ENCODE data around the gene TNFRSF1A.

The TNFRSF1A gene

GRCh38 chr12:6356374-6356820 is 14.5 kb upstream of the TNFRSF1A start:
- no CpG with 5 or more reads among the region's 5 CpGs for WGBS, 2 donors (ENCODE audit: extremely low coverage in 2 of 2, insufficient read length in 2 of 2, insufficient replicate concordance in 1 of 2)
- Histone ChIP-seq H2BK15ac (ENCODE audit: low read length) (no peak overlapping the region), H3K27ac (replicated peaks; ENCODE audit: low read length) (no peak overlapping the region), H3K9ac (ENCODE audit: low read depth, low read length, poor library complexity) (no peak overlapping the region), H3K18ac (ENCODE audit: low read length) (no peak overlapping the region), H3K36me3 (replicated peaks in 1 of 2; ENCODE audit: control insufficient read depth in 2 of 2, insufficient read depth in 2 of 2, low read length in 2 of 2) (no peaks in the 10 kb centered on the region), H2BK5ac (ENCODE audit: low read length) (no peak overlapping the region), H2BK12ac (ENCODE audit: low read length) (no peak overlapping the region), H3K14ac (ENCODE audit: low read length) (no peak overlapping the region), H3K79me1 (ENCODE audit: low read depth, low read length) (no peaks in the 10 kb centered on the region), H3K9me3 (replicated peaks in 1 of 2; ENCODE audit: control insufficient read depth in 2 of 2, insufficient read depth in 1 of 2, low read depth in 1 of 2, low read length in 2 of 2) (peaks cover 0 to 3% of the 10 kb centered on the region in 2 donors), H2AK5ac (ENCODE audit: low read depth, low read length) (no peak overlapping the region), H3K4me1 (ENCODE audit: control insufficient read depth in 2 of 2, insufficient read depth in 1 of 2, low read depth in 1 of 2, low read length in 2 of 2) (peaks cover 0 to 2% of the 10 kb centered on the region in 2 donors), H3K4me2 (ENCODE audit: insufficient read depth, low read length, poor library complexity, severe bottlenecking) (no peak overlapping the region), H3K4me3 (ENCODE audit: low read length in 2 of 2) (no peak overlapping the region), H3K23ac (ENCODE audit: low read depth, low read length, poor library complexity) (no peak overlapping the region), H4K8ac (ENCODE audit: low read depth, low read length) (no peak overlapping the region), H2BK120ac (ENCODE audit: low read depth, low read length) (no peak overlapping the region), H3K4ac (ENCODE audit: low read length) (no peak overlapping the region), H2AFZ (ENCODE audit: low read length) (no peak overlapping the region), H3K27me3 (ENCODE audit: control insufficient read depth in 3 of 3, insufficient read depth in 3 of 3, low read depth in 1 of 3, low read length in 3 of 3) (no peaks in the 10 kb centered on the region), H4K91ac (ENCODE audit: low read depth, low read length, poor library complexity) (no peak overlapping the region)
- no peak for DNase-seq (ENCODE audit: low spot score)

- Histone ChIP-seq H3K4ac (ENCODE audit: low read length) (no peak overlapping the region), H3K27ac (replicated peaks; ENCODE audit: low read length) (no peak overlapping the region), H2BK5ac (ENCODE audit: low read length) (no peak overlapping the region), H3K18ac (ENCODE audit: low read length) (no peak overlapping the region), H3K9me3 (replicated peaks in 1 of 2; ENCODE audit: control insufficient read depth in 2 of 2, insufficient read depth in 1 of 2, low read depth in 1 of 2, low read length in 2 of 2) (peaks cover 0 to 3% of the 10 kb centered on the region in 2 donors), H4K8ac (ENCODE audit: low read depth, low read length) (no peak overlapping the region), H3K4me2 (ENCODE audit: insufficient read depth, low read length, poor library complexity, severe bottlenecking) (no peak overlapping the region), H3K23ac (ENCODE audit: low read depth, low read length, poor library complexity) (no peak overlapping the region), H3K9ac (ENCODE audit: low read depth, low read length, poor library complexity) (no peak overlapping the region), H3K79me1 (ENCODE audit: low read depth, low read length) (no peaks in the 10 kb centered on the region), H2BK15ac (ENCODE audit: low read length) (no peak overlapping the region), H2AK5ac (ENCODE audit: low read depth, low read length) (no peak overlapping the region), H4K91ac (ENCODE audit: low read depth, low read length, poor library complexity) (no peak overlapping the region), H3K27me3 (ENCODE audit: control insufficient read depth in 3 of 3, insufficient read depth in 3 of 3, low read depth in 1 of 3, low read length in 3 of 3) (no peaks in the 10 kb centered on the region), H3K4me1 (ENCODE audit: control insufficient read depth in 2 of 2, insufficient read depth in 1 of 2, low read depth in 1 of 2, low read length in 2 of 2) (peaks cover 0 to 2% of the 10 kb centered on the region in 2 donors), H3K4me3 (ENCODE audit: low read length in 2 of 2) (no peak overlapping the region), H2AFZ (ENCODE audit: low read length) (no peak overlapping the region), H2BK12ac (ENCODE audit: low read length) (no peak overlapping the region), H2BK120ac (ENCODE audit: low read depth, low read length) (no peak overlapping the region), H3K14ac (ENCODE audit: low read length) (no peak overlapping the region), H3K36me3 (replicated peaks in 1 of 2; ENCODE audit: control insufficient read depth in 2 of 2, insufficient read depth in 2 of 2, low read length in 2 of 2) (no peaks in the 10 kb centered on the region)
- no CpG with 5 or more reads among the region's 8 CpGs for WGBS, 2 donors (ENCODE audit: extremely low coverage in 2 of 2, insufficient read length in 2 of 2, insufficient replicate concordance in 1 of 2)
- no peak for DNase-seq (ENCODE audit: low spot score)
These were observed 13.9 kb upstream of the TNFRSF1A start for GRCh38 chr12:6355491-6356373.

- peak overlapping the region; percentile 39 for H3K23ac ChIP-seq (ENCODE audit: low read depth, low read length, poor library complexity)
- no peak overlapping the region for H2BK5ac ChIP-seq (ENCODE audit: low read length)
- no peak overlapping the region for H2BK120ac ChIP-seq (ENCODE audit: low read depth, low read length)
- peaks cover 0 to 3% of the 10 kb centered on the region in 2 donors for H3K9me3 ChIP-seq (replicated peaks in 1 of 2; ENCODE audit: control insufficient read depth in 2 of 2, insufficient read depth in 1 of 2, low read depth in 1 of 2, low read length in 2 of 2)
- no peaks in the 10 kb centered on the region for H3K27me3 ChIP-seq (ENCODE audit: control insufficient read depth in 3 of 3, insufficient read depth in 3 of 3, low read depth in 1 of 3, low read length in 3 of 3)
- DNase-seq (ENCODE audit: low spot score): no peak
- H3K18ac ChIP-seq (ENCODE audit: low read length): peak overlapping the region; percentile 44
- H3K27ac ChIP-seq (replicated peaks; ENCODE audit: low read length): no peak overlapping the region
- peak overlapping the region in 1 of 2 donors; percentile 21 for H3K4me3 ChIP-seq (ENCODE audit: low read length in 2 of 2)
- H3K4me2 ChIP-seq (ENCODE audit: insufficient read depth, low read length, poor library complexity, severe bottlenecking): no peak overlapping the region
- no peak overlapping the region for H2BK15ac ChIP-seq (ENCODE audit: low read length)
- no peak overlapping the region for H3K14ac ChIP-seq (ENCODE audit: low read length)
- H3K9ac ChIP-seq (ENCODE audit: low read depth, low read length, poor library complexity): no peak overlapping the region
- H3K4me1 ChIP-seq (ENCODE audit: control insufficient read depth in 2 of 2, insufficient read depth in 1 of 2, low read depth in 1 of 2, low read length in 2 of 2): peaks cover 0 to 2% of the 10 kb centered on the region in 2 donors
- WGBS, 2 donors (ENCODE audit: extremely low coverage in 2 of 2, insufficient read length in 2 of 2, insufficient replicate concordance in 1 of 2): no CpG with 5 or more reads among the region's 10 CpGs
- H2AFZ ChIP-seq (ENCODE audit: low read length): no peak overlapping the region
- H2BK12ac ChIP-seq (ENCODE audit: low read length): no peak overlapping the region
- no peak overlapping the region for H4K91ac ChIP-seq (ENCODE audit: low read depth, low read length, poor library complexity)
- no peaks in the 10 kb centered on the region for H3K36me3 ChIP-seq (replicated peaks in 1 of 2; ENCODE audit: control insufficient read depth in 2 of 2, insufficient read depth in 2 of 2, low read length in 2 of 2)
- H3K79me1 ChIP-seq (ENCODE audit: low read depth, low read length): no peaks in the 10 kb centered on the region
- H3K4ac ChIP-seq (ENCODE audit: low read length): no peak overlapping the region
- H4K8ac ChIP-seq (ENCODE audit: low read depth, low read length): no peak overlapping the region
- no peak overlapping the region for H2AK5ac ChIP-seq (ENCODE audit: low read depth, low read length)
These were observed 12.9 kb upstream of the TNFRSF1A start for GRCh38 chr12:6354495-6355393.
